ENCODE measurements around the gene CBX5.
"Not testable (repeated sequence)": the region's sequence is repeated elsewhere in the genome, so short reads cannot be mapped to it uniquely, and the experiment has no call there.

The CBX5 gene

DNA sequence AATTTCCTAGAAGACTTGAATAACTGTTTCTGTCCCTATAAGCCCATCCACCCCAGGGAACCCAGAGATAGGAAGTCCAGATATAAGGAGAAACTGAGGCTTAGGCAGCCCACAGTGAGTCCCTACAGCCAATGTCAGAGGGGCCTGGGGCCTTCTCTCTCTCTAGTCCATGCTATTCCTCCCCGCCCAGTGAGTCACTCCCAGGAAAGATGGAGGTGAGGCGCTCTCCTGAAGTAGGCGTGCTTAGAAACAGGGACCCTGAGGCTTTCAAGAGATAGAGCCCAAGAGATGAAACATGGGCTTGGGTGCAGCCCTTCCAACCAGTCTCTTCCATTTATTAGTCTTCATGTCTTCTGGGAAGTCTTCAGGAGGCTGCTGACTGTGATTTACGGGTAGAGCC, 88.8 kb downstream of the CBX5 start:
- Histone ChIP-seq H3K4me3 (ENCODE audit: low read depth in 1 of 2, low read length in 2 of 2) (no peak overlapping the region), H3K36me3 (ENCODE audit: insufficient read depth, low read length) (peaks cover 5% of the 10 kb centered on the region), H3K27ac (ENCODE audit: low read depth, low read length) (no peak overlapping the region), H3K9me3 (ENCODE audit: low read length) (no peaks in the 10 kb centered on the region), H3K27me3 (ENCODE audit: control insufficient read depth in 1 of 2, insufficient read depth in 2 of 2, low read length in 2 of 2) (peaks cover 5 to 27% of the 10 kb centered on the region in 2 donors), H3K9ac (ENCODE audit: low read length) (no peak overlapping the region), H3K4me1 (ENCODE audit: insufficient read depth, low read length) (peaks cover 13% of the 10 kb centered on the region)

DNA sequence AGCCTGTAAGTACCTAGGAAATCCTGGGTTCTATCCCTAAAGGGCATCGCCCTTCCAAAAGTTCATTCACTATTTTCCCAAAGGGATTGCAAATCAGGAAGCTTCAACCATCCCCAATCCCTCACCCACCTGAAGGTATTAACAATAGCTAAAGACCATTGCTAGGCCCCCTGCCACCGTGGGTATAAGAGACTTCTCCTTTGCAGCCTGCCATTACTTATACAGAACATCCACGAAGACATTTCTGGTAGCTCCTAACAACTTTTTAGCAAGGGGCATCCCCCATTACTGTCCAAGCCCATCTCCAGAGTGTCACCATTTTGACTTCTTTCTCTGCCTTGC, 90.8 kb downstream of the CBX5 start:
- peaks cover 13% of the 10 kb centered on the region for H3K4me1 ChIP-seq (ENCODE audit: insufficient read depth, low read length)
- H3K9me3 ChIP-seq (ENCODE audit: low read length), result no peaks in the 10 kb centered on the region
- H3K27ac ChIP-seq (ENCODE audit: low read depth, low read length), result no peak overlapping the region
- peaks cover 5% of the 10 kb centered on the region for H3K36me3 ChIP-seq (ENCODE audit: insufficient read depth, low read length)
- peak overlapping the region in 1 of 2 donors; percentile 66 for H3K4me3 ChIP-seq (ENCODE audit: low read depth in 1 of 2, low read length in 2 of 2)
- H3K9ac ChIP-seq (ENCODE audit: low read length), result no peak overlapping the region
- peaks cover 0 to 18% of the 10 kb centered on the region in 2 donors for H3K27me3 ChIP-seq (ENCODE audit: control insufficient read depth in 1 of 2, insufficient read depth in 2 of 2, low read length in 2 of 2)

DNA sequence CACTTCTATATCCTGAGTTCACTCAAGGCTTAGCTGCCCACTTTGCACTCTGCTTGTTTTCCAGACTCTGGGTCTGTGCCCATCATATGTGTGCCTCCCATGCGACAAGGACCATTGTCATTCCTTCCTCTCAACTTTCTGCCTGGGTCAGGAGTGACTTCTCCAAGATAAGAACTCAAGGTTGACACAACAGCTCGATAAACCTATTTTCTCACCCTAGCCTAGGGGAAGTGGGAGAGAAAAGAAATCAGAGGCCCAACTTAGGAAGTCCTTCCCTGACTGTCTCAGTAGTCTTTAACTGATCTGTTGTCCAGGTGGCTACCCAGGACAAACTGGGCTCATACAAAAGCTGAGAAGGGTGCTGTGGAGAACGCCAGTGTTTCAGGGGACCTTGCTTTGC, 92.8 kb downstream of the CBX5 start:
- Histone ChIP-seq H3K27me3 (ENCODE audit: control insufficient read depth in 1 of 2, insufficient read depth in 2 of 2, low read length in 2 of 2) (peaks cover 0 to 5% of the 10 kb centered on the region in 2 donors), H3K9ac (ENCODE audit: low read length) (no peak overlapping the region), H3K36me3 (ENCODE audit: insufficient read depth, low read length) (peaks cover 8% of the 10 kb centered on the region), H3K9me3 (ENCODE audit: low read length) (no peaks in the 10 kb centered on the region), H3K4me3 (ENCODE audit: low read depth in 1 of 2, low read length in 2 of 2) (no peak overlapping the region), H3K27ac (ENCODE audit: low read depth, low read length) (no peak overlapping the region), H3K4me1 (ENCODE audit: insufficient read depth, low read length) (peaks cover 13% of the 10 kb centered on the region)

DNA sequence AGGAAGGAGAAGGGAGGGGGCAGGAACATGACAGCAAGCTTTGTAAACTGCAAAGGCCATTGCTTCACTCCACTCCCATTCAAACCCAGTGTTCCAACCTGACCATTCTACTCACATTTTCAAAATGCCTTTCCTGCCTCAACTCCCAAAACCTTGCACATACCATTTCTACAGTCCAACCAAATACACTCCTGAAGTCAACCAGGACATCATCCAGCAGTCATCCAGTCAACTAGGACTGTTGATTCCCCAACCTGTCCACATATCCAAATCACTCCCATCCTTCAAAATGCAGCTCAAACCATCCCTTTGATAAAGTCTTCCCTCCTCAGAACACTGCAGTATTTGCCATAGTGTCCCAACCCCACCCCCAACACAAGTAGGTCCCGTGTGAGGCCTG, 94.0 kb downstream of the CBX5 start:
- Histone ChIP-seq H3K36me3 (ENCODE audit: insufficient read depth, low read length) (peaks cover 8% of the 10 kb centered on the region), H3K4me1 (ENCODE audit: insufficient read depth, low read length) (peaks cover 9% of the 10 kb centered on the region), H3K27ac (ENCODE audit: low read depth, low read length) (no peak overlapping the region), H3K9ac (ENCODE audit: low read length) (no peak overlapping the region), H3K27me3 (ENCODE audit: control insufficient read depth in 1 of 2, insufficient read depth in 2 of 2, low read length in 2 of 2) (peaks cover 0 to 1% of the 10 kb centered on the region in 2 donors), H3K9me3 (ENCODE audit: low read length) (no peaks in the 10 kb centered on the region), H3K4me3 (ENCODE audit: low read depth in 1 of 2, low read length in 2 of 2) (no peak overlapping the region)

DNA sequence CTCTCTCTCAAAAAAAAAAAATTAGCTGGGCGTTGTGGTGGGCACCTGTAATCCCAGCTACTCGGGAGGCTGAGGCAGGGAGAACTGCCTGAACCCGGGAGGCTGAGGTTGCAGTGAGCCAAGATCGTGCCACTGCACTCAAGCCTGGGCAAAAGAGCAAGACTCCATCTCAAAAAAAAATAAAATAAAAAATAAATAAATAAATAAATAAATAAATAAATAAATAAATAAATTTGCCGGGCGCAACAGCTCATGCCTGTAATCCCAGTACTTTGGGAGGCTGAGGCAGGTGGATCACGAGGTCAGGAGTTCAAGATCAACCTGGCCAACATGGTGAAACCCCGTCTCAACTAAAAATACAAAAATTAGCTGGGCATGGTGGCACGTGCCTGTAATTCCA, 94.6 kb downstream of the CBX5 start:
- H3K27ac ChIP-seq (ENCODE audit: low read depth, low read length); H3K27me3 ChIP-seq (ENCODE audit: control insufficient read depth in 1 of 2, insufficient read depth in 2 of 2, low read length in 2 of 2); H3K4me1 ChIP-seq (ENCODE audit: insufficient read depth, low read length); H3K36me3 ChIP-seq (ENCODE audit: insufficient read depth, low read length); H3K9ac ChIP-seq (ENCODE audit: low read length); H3K9me3 ChIP-seq (ENCODE audit: low read length); H3K4me3 ChIP-seq (ENCODE audit: low read depth in 1 of 2, low read length in 2 of 2): not testable (repeated sequence)

DNA sequence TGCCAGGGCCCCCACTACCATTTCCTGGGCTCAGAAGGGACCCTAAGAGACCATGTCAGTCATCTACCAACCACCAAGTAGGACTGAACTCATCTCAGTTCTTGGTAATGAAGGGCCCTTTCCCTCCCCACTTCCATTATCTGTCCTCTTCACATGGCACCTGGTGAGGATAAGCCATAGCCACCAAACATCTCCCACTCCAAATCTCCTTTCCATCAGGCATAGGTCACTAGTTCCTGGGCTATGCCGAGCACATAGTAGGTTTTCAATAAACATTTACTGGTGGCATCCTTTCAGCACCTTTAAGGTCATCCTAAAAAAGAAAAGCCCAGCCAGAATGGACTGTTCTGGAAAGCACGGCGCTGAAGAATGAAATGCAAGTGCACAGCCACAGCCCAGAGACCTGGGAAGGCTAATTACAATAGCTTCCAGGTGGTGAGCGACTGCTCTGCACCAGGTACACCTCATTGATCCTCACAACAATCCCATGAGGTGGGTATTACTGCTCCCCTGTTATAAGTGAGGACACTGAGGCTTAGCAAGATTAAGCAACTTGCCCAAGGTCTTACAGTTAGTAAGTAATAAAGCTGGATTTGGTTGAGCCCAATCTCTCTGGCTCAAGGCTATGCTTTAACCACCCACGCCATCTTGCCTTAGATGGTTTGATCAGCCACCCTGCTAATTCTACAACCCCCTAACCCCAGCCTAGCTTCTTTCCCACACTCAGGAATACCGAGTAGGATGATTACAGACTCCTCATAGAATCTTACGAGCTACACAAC, 95.7 kb downstream of the CBX5 start:
- Histone ChIP-seq H3K27me3 (ENCODE audit: control insufficient read depth in 1 of 2, insufficient read depth in 2 of 2, low read length in 2 of 2) (no peaks in the 10 kb centered on the region), H3K9ac (ENCODE audit: low read length) (no peak overlapping the region), H3K4me3 (ENCODE audit: low read depth in 1 of 2, low read length in 2 of 2) (no peak overlapping the region), H3K36me3 (ENCODE audit: insufficient read depth, low read length) (peaks cover 8% of the 10 kb centered on the region), H3K9me3 (ENCODE audit: low read length) (no peaks in the 10 kb centered on the region), H3K4me1 (ENCODE audit: insufficient read depth, low read length) (peaks cover 8% of the 10 kb centered on the region), H3K27ac (ENCODE audit: low read depth, low read length) (no peak overlapping the region)

DNA sequence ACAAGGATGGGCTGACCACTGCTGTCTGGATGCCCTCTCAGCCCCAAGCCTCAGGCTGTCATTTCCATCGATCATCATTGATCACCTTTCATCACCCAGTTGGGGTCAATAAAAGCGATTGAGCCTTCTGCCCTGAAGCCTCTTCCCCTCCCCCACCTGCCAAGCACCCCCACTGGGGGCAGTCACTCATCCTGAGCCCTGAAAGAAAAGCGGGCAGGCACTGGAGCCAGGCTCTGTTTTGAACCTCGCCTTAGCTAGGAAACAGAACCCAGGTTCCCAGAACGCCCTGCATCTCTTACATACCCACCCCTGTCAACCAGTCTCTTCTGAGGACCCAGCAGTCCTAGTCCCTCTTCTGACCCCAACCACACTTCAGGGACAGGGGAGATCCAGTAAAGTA, 96.9 kb downstream of the CBX5 start:
- H3K4me1 ChIP-seq (ENCODE audit: insufficient read depth, low read length), result peaks cover 4% of the 10 kb centered on the region
- peaks cover 8% of the 10 kb centered on the region for H3K36me3 ChIP-seq (ENCODE audit: insufficient read depth, low read length)
- H3K27me3 ChIP-seq (ENCODE audit: control insufficient read depth in 1 of 2, insufficient read depth in 2 of 2, low read length in 2 of 2), result no peaks in the 10 kb centered on the region
- H3K4me3 ChIP-seq (ENCODE audit: low read depth in 1 of 2, low read length in 2 of 2), result no peak overlapping the region
- H3K9me3 ChIP-seq (ENCODE audit: low read length), result no peaks in the 10 kb centered on the region
- no peak overlapping the region for H3K27ac ChIP-seq (ENCODE audit: low read depth, low read length)
- H3K9ac ChIP-seq (ENCODE audit: low read length), result no peak overlapping the region

DNA sequence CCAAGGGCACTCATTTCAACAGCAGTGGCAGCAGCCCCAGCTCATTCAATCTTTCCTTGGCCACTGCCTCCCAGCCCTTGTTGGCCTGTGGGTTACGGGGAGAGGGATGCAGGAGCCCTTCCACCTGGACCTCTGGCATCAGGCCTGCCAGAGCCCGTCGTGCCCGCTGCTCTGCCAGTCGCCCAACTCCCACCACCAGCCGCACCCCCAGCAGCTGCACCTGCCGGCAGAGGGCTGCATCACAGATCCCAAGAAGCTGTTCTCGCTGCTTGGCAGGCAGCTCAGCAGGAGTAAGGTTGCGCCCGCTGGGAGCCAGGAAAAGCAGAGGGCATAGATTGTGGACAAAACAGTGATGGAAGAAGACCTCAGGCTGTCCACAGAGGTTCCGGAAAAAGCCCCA, 97.8 kb downstream of the CBX5 start:
- Histone ChIP-seq H3K4me3 (ENCODE audit: low read depth in 1 of 2, low read length in 2 of 2) (no peak overlapping the region), H3K4me1 (ENCODE audit: insufficient read depth, low read length) (no peaks in the 10 kb centered on the region), H3K36me3 (ENCODE audit: insufficient read depth, low read length) (peaks cover 8% of the 10 kb centered on the region), H3K27ac (ENCODE audit: low read depth, low read length) (no peak overlapping the region), H3K9me3 (ENCODE audit: low read length) (no peaks in the 10 kb centered on the region), H3K9ac (ENCODE audit: low read length) (no peak overlapping the region), H3K27me3 (ENCODE audit: control insufficient read depth in 1 of 2, insufficient read depth in 2 of 2, low read length in 2 of 2) (no peaks in the 10 kb centered on the region)

Data from muscle layer of colon (tissue), 2 donors.